Adrenal gland (tissue), 12 donors: Measurements from ENCODE around the gene TGFBR1. TPM values are rescaled to one million over a fixed set of nuclear protein-coding genes. Genes with fewer than 3 reads are reported as not detected.

Source experiments
- DNase-seq, 7 donors: peaks; one replicate each; pipeline ENCODE4 v3.0.0-alpha.2; 2019 to 2020
- H3K27ac ChIP-seq, 5 donors: fragments of 200-600 bp; sonication (generic) in 4 of 5; 1 replicate in 3 of 5; 2 replicates in 2 of 5; pipeline versions ENCODE4 v1.5.1 to v1.8.0; 2016 to 2020; ENCODE audit warnings: mild to moderate bottlenecking in 1 of 5
- H3K27me3 ChIP-seq: fragments of 200-600 bp; 2 replicates; pipeline ENCODE4 v1.8.0; 2021
- H3K36me3 ChIP-seq, 2 donors: fragments of 200-600 bp; replicated peaks in 1 of 2; 1 replicate in 1 of 2; 2 replicates in 1 of 2; pipeline versions ENCODE4 v1.5.1 to v1.8.0; 2018 to 2022
- H3K4me1 ChIP-seq, 2 donors: fragments of 200-600 bp; replicated peaks in 1 of 2; 1 replicate in 1 of 2; 2 replicates in 1 of 2; pipeline versions ENCODE4 v1.5.1 to v1.8.0; 2018 to 2021
- H3K4me3 ChIP-seq, 4 donors: fragments of 200-600 bp; sonication (generic) in 3 of 4; one replicate each; pipeline ENCODE4 v1.5.1; 2016 to 2018
- H3K9me3 ChIP-seq, 3 donors: fragments of 200-600 bp; sonication (generic) in 1 of 3; replicated peaks in 1 of 3; 1 replicate in 2 of 3; 2 replicates in 1 of 3; pipeline versions ENCODE4 v1.5.1 to v1.8.0; 2016 to 2021
- POLR2A ChIP-seq, 2 donors: fragments of 450-650 bp; IDR thresholded peaks; one replicate each; pipeline ENCODE4 v1.6.1; 2017; ENCODE audit warnings: antibody characterized with exemption in 2 of 2, mild to moderate bottlenecking in 2 of 2, moderate library complexity in 1 of 2
- WGBS, 4 donors: extraction: QIAGEN DNeasy Blood & Tissue Kit in 2 of 4; methylation state at CpG; one replicate each; pipeline versions ENCODE4 v1.1.5 to v1.1.7; 2013 to 2017; 5-methylcytosine and 5-hydroxymethylcytosine counted together
- intact Hi-C, 2 donors: fragments of 100-400 bp; cut with DNase I; formaldehyde crosslinking; loops; one replicate each; pipeline versions ENCODE4 v1.14.1 to v1.15.0; 2022 to 2023
- polyA plus RNA-seq, 3 donors: library from polyadenylated mRNA; stranded (reverse); fragments of 200-250 nt in 2 of 3; fragments of 350-450 nt in 1 of 3; fragmentation: Illumina TruSeq in 1 of 3; extraction: RNeasy Lipid Tissue Mini Kit (QIAGEN cat#74804) in 1 of 3; gene quantifications; one replicate each; pipeline ENCODE4 v1.2.3, GENCODE V29; 2013 to 2014
- total RNA-seq, 9 donors: library from RNA; depleted of rRNA in 4 of 9; stranded (reverse); fragments of >200 nt in 4 of 9; fragments of 120-200 nt in 1 of 9; fragmentation: NEBNext Ultra II Directional in 1 of 9; extraction: Animal tissue kit (Norgen Biotek cat#: 25700) in 1 of 9; gene quantifications; one replicate each; pipeline versions ENCODE4 v1.1.0 to v1.2.4, GENCODE V29; 2013 to 2023
- TF ChIP-seq, protein P1 (sequence below), 6 experiments: fragments of 450-650 bp in 4 of 6; fragments of 200-600 bp in 2 of 6; sonication (generic) in 1 of 6; IDR thresholded peaks; 1 replicate in 5 of 6; 2 replicates in 1 of 6; pipeline versions ENCODE4 v1.5.1 to v1.8.0; 2016 to 2021; ENCODE audit warnings: antibody characterized with exemption in 6 of 6, mild to moderate bottlenecking in 2 of 6, moderate library complexity in 1 of 6
- donor health status: healthy with polysubstance abuse.
- donor health status: Bipolar disorder and iron deficiency.
- donor health status: DM: yes; HTN: yes; CAD: no.
- donor health status: DM: no; HTN: no; CAD: no.
- donor health status: DM: no; HTN: no; CAD: no.
- donor health status: DM: yes; HTN: yes; CAD: no.

The TGFBR1 gene
- total and polyA plus RNA-seq, 12 donors, result 5.5 to 38.5 (median 25.4) TPM

- Histone ChIP-seq H3K36me3 (no peaks in the 10 kb centered on the region), H3K4me3 (no peak overlapping the region), H3K9me3 (no peaks in the 10 kb centered on the region), H3K27me3 (no peaks in the 10 kb centered on the region), H3K27ac (no peak overlapping the region), H3K4me1 (peaks cover 4 to 8% of the 10 kb centered on the region in 2 donors)
- intact Hi-C loops, result no loop called here
- 90 to 94% (median 92%) methylated on average over 9 of the region's 9 CpGs for WGBS, 4 donors
- DNase-seq, result no peak
- no peak for TF ChIP-seq POLR2A (IDR thresholded peaks at IDR 0.05)
- TF ChIP-seq, protein P1, sequence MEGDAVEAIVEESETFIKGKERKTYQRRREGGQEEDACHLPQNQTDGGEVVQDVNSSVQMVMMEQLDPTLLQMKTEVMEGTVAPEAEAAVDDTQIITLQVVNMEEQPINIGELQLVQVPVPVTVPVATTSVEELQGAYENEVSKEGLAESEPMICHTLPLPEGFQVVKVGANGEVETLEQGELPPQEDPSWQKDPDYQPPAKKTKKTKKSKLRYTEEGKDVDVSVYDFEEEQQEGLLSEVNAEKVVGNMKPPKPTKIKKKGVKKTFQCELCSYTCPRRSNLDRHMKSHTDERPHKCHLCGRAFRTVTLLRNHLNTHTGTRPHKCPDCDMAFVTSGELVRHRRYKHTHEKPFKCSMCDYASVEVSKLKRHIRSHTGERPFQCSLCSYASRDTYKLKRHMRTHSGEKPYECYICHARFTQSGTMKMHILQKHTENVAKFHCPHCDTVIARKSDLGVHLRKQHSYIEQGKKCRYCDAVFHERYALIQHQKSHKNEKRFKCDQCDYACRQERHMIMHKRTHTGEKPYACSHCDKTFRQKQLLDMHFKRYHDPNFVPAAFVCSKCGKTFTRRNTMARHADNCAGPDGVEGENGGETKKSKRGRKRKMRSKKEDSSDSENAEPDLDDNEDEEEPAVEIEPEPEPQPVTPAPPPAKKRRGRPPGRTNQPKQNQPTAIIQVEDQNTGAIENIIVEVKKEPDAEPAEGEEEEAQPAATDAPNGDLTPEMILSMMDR (IDR thresholded peaks at IDR 0.05), result no peak
These were observed 75.7 kb downstream of the TGFBR1 start for GRCh38 chr9:99180662-99181061.

DNA sequence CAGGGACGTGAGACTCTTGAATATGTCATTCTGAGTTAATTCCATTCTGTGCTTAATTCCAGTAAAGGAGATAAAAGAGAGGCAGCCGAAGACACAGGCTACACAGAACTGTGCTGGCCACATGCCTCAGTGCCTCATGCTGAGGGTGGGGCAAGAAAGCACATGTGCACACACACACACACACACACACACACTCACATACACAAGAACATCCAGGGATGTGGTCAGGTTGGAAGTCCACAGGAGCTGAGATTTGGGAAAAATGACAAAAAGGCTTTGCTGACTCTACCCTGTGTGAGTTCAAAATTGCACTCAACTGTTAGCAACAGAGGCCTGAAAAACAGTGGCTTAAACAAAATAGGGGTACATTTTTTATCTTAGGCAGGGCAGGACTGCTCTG lies 76.3 kb downstream of the TGFBR1 start:
- H3K9me3 ChIP-seq, result no peaks in the 10 kb centered on the region
- H3K4me3 ChIP-seq, result no peak overlapping the region
- no peaks in the 10 kb centered on the region for H3K36me3 ChIP-seq
- WGBS, 4 donors, result 83 to 97% (median 89%) methylated on average over 2 of the region's 2 CpGs
- no peaks in the 10 kb centered on the region for H3K27me3 ChIP-seq
- H3K27ac ChIP-seq, result no peak overlapping the region
- DNase-seq, result no peak
- TF ChIP-seq, protein P1 (IDR thresholded peaks at IDR 0.05), result no peak
- TF ChIP-seq POLR2A (IDR thresholded peaks at IDR 0.05), result no peak
- peaks cover 4 to 8% of the 10 kb centered on the region in 2 donors for H3K4me1 ChIP-seq
- intact Hi-C loops, result no loop called here

- WGBS, 4 donors, result 67 to 81% (median 75%) methylated on average over 4 of the region's 4 CpGs
- H3K4me1 ChIP-seq, result peaks cover 4 to 8% of the 10 kb centered on the region in 2 donors
- no peak overlapping the region for H3K27ac ChIP-seq
- no peaks in the 10 kb centered on the region for H3K9me3 ChIP-seq
- no peak for DNase-seq
- no peaks in the 10 kb centered on the region for H3K36me3 ChIP-seq
- H3K4me3 ChIP-seq, result no peak overlapping the region
- no peak for TF ChIP-seq POLR2A (IDR thresholded peaks at IDR 0.05)
- TF ChIP-seq, protein P1 (IDR thresholded peaks at IDR 0.05), result no peak
- no peaks in the 10 kb centered on the region for H3K27me3 ChIP-seq
- intact Hi-C loops, result no loop called here
These were observed 76.7 kb downstream of the TGFBR1 start for GRCh38 chr9:99181621-99182020.

DNA sequence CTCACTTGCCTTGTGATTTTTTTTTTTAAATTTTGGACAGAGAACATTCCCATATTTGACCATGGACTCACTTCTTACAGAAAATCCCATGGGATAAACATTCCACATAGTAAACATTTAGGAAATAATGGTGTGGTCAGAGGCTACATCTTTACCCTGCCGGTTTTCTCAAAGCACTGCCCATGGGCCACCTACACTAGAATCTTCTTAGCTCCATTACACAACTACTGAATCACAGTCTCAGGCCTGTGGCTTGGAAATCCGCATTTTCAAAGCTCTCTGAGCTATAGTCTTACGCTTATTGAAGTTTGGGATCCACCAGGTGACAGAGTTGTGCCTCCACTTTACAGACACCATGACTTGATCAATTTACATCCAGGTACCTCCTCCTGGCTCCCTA lies 77.4 kb downstream of the TGFBR1 start:
- Histone ChIP-seq H3K4me3 (no peak overlapping the region), H3K9me3 (no peaks in the 10 kb centered on the region), H3K4me1 (peaks cover 4 to 8% of the 10 kb centered on the region in 2 donors), H3K27me3 (no peaks in the 10 kb centered on the region), H3K27ac (no peak overlapping the region), H3K36me3 (no peaks in the 10 kb centered on the region)
- 88 to 93% (median 92%) methylated on average over 3 of the region's 3 CpGs for WGBS, 4 donors
- intact Hi-C loops, result no loop called here
- TF ChIP-seq, protein P1 (IDR thresholded peaks at IDR 0.05), result no peak
- no peak for TF ChIP-seq POLR2A (IDR thresholded peaks at IDR 0.05)
- DNase-seq, result no peak
